GM11168 (cell line): ENCODE measurements around the gene CLDN17.

Experiments
- in situ Hi-C: fragments of 300-500 bp; cut with MboI; formaldehyde crosslinking; loops from one replicate; pipeline ENCODE4 v1.12.0; 2022; ENCODE audit warnings: low sequenced_read_pairs; ENCODE audit not compliant: unreplicated experiment

Gene CLDN17

GRCh38 chr21:30129246-30129645, 37.4 kb downstream of the CLDN17 start:
- in situ Hi-C loops: no loop called here

GRCh38 chr21:30126576-30126975, 40.0 kb downstream of the CLDN17 start:
- in situ Hi-C loops: no loop called here

GRCh38 chr21:30117631-30118030, 49.0 kb downstream of the CLDN17 start:
- in situ Hi-C loops: no loop called here

GRCh38 chr21:30116479-30116878, 50.1 kb downstream of the CLDN17 start:
- in situ Hi-C loops: no loop called here
